OCI-LY1 (cell line): ENCODE measurements around the gene BMPR1A.

Experiments used
- H2AFZ ChIP-seq: fragments of 200-600 bp; sonication (generic), shearing (Covaris generic); 2 replicates; pipeline ENCODE4 v1.6.0; 2014; ENCODE audit warnings: antibody characterized with exemption, mild to moderate bottlenecking, low read length
- H3F3A ChIP-seq: fragments of 200-600 bp; sonication (generic), shearing (Covaris generic); 2 replicates; pipeline ENCODE4 v1.6.0; 2014; ENCODE audit warnings: mild to moderate bottlenecking, antibody characterized with exemption, low read length, moderate library complexity; ENCODE audit not compliant: insufficient read depth
- H3K27ac ChIP-seq: fragments of 200-600 bp; sonication (generic); 2 replicates; pipeline ENCODE4 v1.5.1; 2014; ENCODE audit warnings: low read length, mixed run types, mild to moderate bottlenecking, low read depth; ENCODE audit not compliant: poor library complexity, severe bottlenecking
- H3K27me3 ChIP-seq: fragments of 200-600 bp; sonication (generic); 2 replicates; pipeline ENCODE4 v1.6.0; 2014; ENCODE audit warnings: antibody characterized with exemption, mild to moderate bottlenecking, low read length, moderate library complexity; ENCODE audit not compliant: insufficient read depth
- H3K36me3 ChIP-seq: fragments of 200-600 bp; sonication (generic); 2 replicates; pipeline ENCODE4 v1.6.1; 2014; ENCODE audit warnings: mild to moderate bottlenecking, antibody characterized with exemption, low read length, moderate library complexity, mixed read lengths; ENCODE audit not compliant: insufficient read depth
- H3K4me1 ChIP-seq: fragments of 200-600 bp; sonication (generic); 2 replicates; pipeline ENCODE4 v1.5.1; 2014; ENCODE audit warnings: mild to moderate bottlenecking, low read length, moderate library complexity; ENCODE audit not compliant: insufficient read depth, severe bottlenecking
- H3K4me2 ChIP-seq: fragments of 200-600 bp; sonication (generic), shearing (Covaris generic); 2 replicates; pipeline ENCODE4 v1.6.1; 2014; ENCODE audit warnings: low read length
- H3K4me3 ChIP-seq: fragments of 200-600 bp; sonication (generic); 2 replicates; pipeline ENCODE4 v1.5.1; 2014; ENCODE audit warnings: low read length, low read depth, mild to moderate bottlenecking, mixed read lengths; ENCODE audit not compliant: poor library complexity, severe bottlenecking
- H3K79me2 ChIP-seq: fragments of 200-600 bp; shearing (Covaris generic); 2 replicates; pipeline ENCODE4 v1.6.1; 2016; ENCODE audit warnings: mixed run types, low read length, mixed read lengths; ENCODE audit not compliant: insufficient read depth
- H3K9ac ChIP-seq: fragments of 200-600 bp; sonication (generic), shearing (Covaris generic); 2 replicates; pipeline ENCODE4 v1.6.1; 2014; ENCODE audit warnings: mild to moderate bottlenecking, low read length, mixed read lengths
- H3K9me2 ChIP-seq: fragments of 200-600 bp; sonication (generic), shearing (Covaris generic); 2 replicates; pipeline ENCODE4 v1.6.1; 2014; ENCODE audit warnings: low read depth, mild to moderate bottlenecking, low read length, mixed read lengths
- H3K9me3 ChIP-seq: fragments of 200-600 bp; shearing (Covaris generic); 2 replicates; pipeline ENCODE4 v1.6.1; 2014; ENCODE audit warnings: low read length, mixed read lengths
- H4K20me1 ChIP-seq: fragments of 200-600 bp; sonication (generic), shearing (Covaris generic); 2 replicates; pipeline ENCODE4 v1.6.0; 2016; ENCODE audit warnings: mild to moderate bottlenecking, low read length; ENCODE audit not compliant: insufficient read depth
- EZH2 ChIP-seq: fragments of 200-600 bp; sonication (generic), shearing (Covaris generic); IDR thresholded peaks from 2 replicates; pipeline ENCODE4 v1.8.0; 2017; ENCODE audit warnings: borderline replicate concordance, mixed run types, mild to moderate bottlenecking, antibody characterized with exemption, low read length, moderate library complexity, mixed read lengths
- TF ChIP-seq, protein P1 (sequence below): fragments of 200-600 bp; sonication (generic), shearing (Covaris generic); IDR thresholded peaks from 2 replicates; pipeline ENCODE4 v1.5.1; 2017; ENCODE audit warnings: mild to moderate bottlenecking, antibody characterized with exemption, low read length, moderate library complexity, mixed read lengths

The BMPR1A gene

DNA sequence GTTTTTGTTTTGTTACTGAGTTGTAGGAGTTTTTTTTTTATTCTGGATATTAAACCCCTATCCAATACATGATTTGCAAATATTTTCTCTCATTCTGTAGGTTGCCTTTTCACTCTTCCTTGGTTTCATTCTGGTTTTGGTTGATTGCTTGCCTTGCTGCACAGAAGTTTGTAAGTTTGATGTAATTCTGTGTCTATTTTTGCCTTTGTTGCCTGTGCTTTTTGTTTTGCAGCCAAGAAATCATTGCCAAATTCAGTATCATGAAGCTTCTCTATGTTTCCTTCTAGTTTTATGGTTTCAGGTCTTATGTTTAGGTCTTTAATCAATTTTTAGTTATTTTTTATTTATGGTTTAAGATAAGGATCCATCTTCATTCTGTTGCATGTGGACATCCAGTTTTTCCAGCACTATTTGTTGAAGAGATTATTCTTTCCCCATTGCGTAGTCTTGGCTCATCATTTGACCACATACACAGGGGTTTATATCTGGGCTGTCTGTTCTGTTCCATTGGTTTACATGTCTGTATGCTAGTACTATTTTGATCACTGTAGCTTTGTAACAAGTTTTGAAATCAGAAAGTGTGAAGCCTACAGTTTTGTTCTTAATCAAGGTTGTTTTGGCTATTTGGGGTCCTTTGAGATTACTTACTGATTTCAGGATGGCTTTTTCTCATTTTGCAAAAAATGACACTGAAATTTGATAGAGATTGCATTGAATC is 26.4 kb downstream of the BMPR1A start:
- no peak overlapping the region for H3K4me2 ChIP-seq
- no peaks in the 10 kb centered on the region for H3K79me2 ChIP-seq
- no peak overlapping the region for H3K4me3 ChIP-seq

DNA sequence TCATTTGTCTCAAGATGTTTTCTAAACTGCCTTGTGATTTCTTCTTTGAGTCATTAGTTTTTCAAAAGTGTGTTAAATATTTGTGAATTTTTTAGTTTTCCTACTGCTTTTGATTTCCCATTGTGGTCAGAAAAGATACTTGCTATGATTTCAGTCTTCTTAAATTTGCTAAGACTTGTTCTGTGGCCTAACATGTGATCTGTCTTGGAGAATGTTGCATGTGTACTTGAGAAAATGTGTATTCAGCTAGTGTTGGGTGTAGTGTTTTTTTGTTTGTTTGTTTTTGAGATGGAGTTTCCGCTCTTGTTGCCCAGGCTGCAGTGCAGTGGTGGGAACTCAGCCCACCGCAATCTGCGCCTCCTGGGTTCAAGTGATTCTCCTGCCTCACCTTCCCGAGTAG is 28.6 kb downstream of the BMPR1A start:
- Histone ChIP-seq H2AFZ (no peak overlapping the region), H3K9ac (no peak overlapping the region)

More for the DNA sequence above, 26.4 kb downstream of the BMPR1A start:
- H3F3A ChIP-seq, result no peaks in the 10 kb centered on the region
- H3K9me3 ChIP-seq, result peaks cover 17% of the 10 kb centered on the region
- H2AFZ ChIP-seq, result no peak overlapping the region
- H3K4me1 ChIP-seq, result no peaks in the 10 kb centered on the region
- no peaks in the 10 kb centered on the region for H3K27me3 ChIP-seq
- H3K36me3 ChIP-seq, result no peaks in the 10 kb centered on the region; the same call in 1 of the 2 replicates
- TF ChIP-seq EZH2, result no peak
- TF ChIP-seq, protein P1, sequence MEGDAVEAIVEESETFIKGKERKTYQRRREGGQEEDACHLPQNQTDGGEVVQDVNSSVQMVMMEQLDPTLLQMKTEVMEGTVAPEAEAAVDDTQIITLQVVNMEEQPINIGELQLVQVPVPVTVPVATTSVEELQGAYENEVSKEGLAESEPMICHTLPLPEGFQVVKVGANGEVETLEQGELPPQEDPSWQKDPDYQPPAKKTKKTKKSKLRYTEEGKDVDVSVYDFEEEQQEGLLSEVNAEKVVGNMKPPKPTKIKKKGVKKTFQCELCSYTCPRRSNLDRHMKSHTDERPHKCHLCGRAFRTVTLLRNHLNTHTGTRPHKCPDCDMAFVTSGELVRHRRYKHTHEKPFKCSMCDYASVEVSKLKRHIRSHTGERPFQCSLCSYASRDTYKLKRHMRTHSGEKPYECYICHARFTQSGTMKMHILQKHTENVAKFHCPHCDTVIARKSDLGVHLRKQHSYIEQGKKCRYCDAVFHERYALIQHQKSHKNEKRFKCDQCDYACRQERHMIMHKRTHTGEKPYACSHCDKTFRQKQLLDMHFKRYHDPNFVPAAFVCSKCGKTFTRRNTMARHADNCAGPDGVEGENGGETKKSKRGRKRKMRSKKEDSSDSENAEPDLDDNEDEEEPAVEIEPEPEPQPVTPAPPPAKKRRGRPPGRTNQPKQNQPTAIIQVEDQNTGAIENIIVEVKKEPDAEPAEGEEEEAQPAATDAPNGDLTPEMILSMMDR, result no peak
- H4K20me1 ChIP-seq, result 0 out of 2 replicates have a peak, but pooled peaks cover 2% of the 10 kb centered on the region
- H3K9me2 ChIP-seq, result no peaks in the 10 kb centered on the region
- no peak overlapping the region for H3K9ac ChIP-seq
- H3K27ac ChIP-seq, result no peak overlapping the region

DNA sequence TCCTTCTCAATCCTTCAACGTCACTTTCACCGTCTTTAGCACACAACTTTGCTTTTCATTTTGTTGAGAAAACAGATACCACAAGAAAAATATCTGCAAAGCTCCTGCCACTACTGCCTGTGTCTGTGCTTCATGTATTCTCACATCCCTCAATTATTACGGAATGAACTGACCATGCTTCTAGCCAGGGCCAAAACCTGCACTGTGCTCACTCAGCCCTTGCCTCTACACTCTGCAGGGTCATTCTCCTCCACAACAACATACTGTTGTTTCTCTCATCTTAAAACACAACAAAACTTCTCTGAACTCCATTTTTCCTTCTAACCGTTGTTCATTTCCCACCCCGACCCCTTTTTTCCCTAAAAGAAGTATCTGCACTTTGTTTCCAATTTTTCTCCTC is 29.5 kb downstream of the BMPR1A start:
- Histone ChIP-seq H3K4me1 (no peaks in the 10 kb centered on the region), H3K4me2 (no peak overlapping the region), H2AFZ (no peak overlapping the region), H3K9me3 (peaks cover 19% of the 10 kb centered on the region), H3K79me2 (no peaks in the 10 kb centered on the region), H4K20me1 (0 out of 2 replicates have a peak, but pooled peaks cover 2% of the 10 kb centered on the region), H3K27ac (no peak overlapping the region), H3F3A (no peaks in the 10 kb centered on the region), H3K36me3 (no peaks in the 10 kb centered on the region; the same call in 1 of the 2 replicates), H3K4me3 (no peak overlapping the region), H3K9me2 (no peaks in the 10 kb centered on the region), H3K27me3 (no peaks in the 10 kb centered on the region), H3K9ac (no peak overlapping the region)
- TF ChIP-seq, protein P1, result no peak
- TF ChIP-seq EZH2, result no peak

More for the DNA sequence above, 28.6 kb downstream of the BMPR1A start:
- H3K4me3 ChIP-seq, result no peak overlapping the region
- H3K9me2 ChIP-seq, result no peaks in the 10 kb centered on the region
- H3K36me3 ChIP-seq, result no peaks in the 10 kb centered on the region; the same call in 1 of the 2 replicates
- TF ChIP-seq, protein P1, result no peak
- TF ChIP-seq EZH2, result no peak
- no peak overlapping the region for H3K4me2 ChIP-seq
- no peaks in the 10 kb centered on the region for H3K79me2 ChIP-seq
- no peaks in the 10 kb centered on the region for H3F3A ChIP-seq
- peaks cover 19% of the 10 kb centered on the region for H3K9me3 ChIP-seq
- 0 out of 2 replicates have a peak, but pooled peaks cover 2% of the 10 kb centered on the region for H4K20me1 ChIP-seq
- no peak overlapping the region for H3K27ac ChIP-seq
- no peaks in the 10 kb centered on the region for H3K4me1 ChIP-seq
- H3K27me3 ChIP-seq, result no peaks in the 10 kb centered on the region
